ENCODE data around the gene ANXA3.
A peak's percentile ranks its signal among the peaks of the same experiment; 100 is the strongest.

The ANXA3 gene

DNA sequence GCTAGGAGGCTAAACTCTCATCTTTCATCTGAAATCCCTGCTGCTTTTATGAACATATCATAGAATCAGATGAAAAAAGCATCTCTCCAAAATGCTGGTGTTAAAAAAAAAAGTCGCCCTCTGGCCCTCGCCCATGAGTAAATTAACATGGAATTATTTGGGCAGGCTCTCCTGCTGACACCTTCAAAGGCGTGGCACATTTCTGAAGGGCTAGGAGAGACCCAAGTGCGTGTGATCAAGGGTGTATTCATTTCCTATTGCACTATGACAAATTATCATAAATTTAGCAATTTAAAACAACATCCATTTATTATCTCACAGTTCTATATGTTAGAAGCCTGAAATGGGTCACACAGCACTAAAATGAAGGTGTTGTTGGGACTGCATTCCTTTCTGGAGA lies 5.1 kb downstream of the ANXA3 start:
- peaks cover under 1% of the 10 kb centered on the region for H3K4me1 Mint-ChIP-seq
- no peak overlapping the region for H3K4me3 Mint-ChIP-seq
- H3K27me3 Mint-ChIP-seq (ENCODE audit: low read depth) = peaks cover 18% of the 10 kb centered on the region
- H3K9me3 Mint-ChIP-seq = no peaks in the 10 kb centered on the region
- no peak overlapping the region for H3K27ac Mint-ChIP-seq
- H3K36me3 Mint-ChIP-seq (ENCODE audit: low read depth) = no peaks in the 10 kb centered on the region
- TF ChIP-seq, protein P1, sequence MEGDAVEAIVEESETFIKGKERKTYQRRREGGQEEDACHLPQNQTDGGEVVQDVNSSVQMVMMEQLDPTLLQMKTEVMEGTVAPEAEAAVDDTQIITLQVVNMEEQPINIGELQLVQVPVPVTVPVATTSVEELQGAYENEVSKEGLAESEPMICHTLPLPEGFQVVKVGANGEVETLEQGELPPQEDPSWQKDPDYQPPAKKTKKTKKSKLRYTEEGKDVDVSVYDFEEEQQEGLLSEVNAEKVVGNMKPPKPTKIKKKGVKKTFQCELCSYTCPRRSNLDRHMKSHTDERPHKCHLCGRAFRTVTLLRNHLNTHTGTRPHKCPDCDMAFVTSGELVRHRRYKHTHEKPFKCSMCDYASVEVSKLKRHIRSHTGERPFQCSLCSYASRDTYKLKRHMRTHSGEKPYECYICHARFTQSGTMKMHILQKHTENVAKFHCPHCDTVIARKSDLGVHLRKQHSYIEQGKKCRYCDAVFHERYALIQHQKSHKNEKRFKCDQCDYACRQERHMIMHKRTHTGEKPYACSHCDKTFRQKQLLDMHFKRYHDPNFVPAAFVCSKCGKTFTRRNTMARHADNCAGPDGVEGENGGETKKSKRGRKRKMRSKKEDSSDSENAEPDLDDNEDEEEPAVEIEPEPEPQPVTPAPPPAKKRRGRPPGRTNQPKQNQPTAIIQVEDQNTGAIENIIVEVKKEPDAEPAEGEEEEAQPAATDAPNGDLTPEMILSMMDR (IDR thresholded peaks at IDR 0.05; ENCODE audit: unreplicated experiment in 3 of 3) = no peak

DNA sequence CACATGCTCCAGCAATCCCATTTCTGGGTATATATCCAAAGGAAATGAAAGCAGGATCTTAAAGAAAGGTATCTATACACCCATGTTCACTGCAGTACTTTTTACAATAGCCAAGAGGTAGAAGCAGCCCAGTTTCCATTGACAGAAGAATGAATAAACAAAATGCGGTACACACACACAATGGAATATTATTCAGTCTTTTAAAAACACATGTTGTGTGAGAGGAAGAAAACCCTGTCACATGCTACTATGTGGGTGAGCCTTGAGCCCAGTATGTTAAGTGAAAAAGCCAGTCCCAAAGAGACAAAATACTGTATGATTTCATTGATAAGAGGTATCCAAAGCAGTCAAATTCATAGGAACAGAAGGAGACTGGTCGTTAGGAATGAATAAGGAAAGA lies 6.3 kb downstream of the ANXA3 start:
- Mint-ChIP-seq H3K27me3 (ENCODE audit: low read depth) (peaks cover 13% of the 10 kb centered on the region), H3K27ac (no peak overlapping the region)

DNA sequence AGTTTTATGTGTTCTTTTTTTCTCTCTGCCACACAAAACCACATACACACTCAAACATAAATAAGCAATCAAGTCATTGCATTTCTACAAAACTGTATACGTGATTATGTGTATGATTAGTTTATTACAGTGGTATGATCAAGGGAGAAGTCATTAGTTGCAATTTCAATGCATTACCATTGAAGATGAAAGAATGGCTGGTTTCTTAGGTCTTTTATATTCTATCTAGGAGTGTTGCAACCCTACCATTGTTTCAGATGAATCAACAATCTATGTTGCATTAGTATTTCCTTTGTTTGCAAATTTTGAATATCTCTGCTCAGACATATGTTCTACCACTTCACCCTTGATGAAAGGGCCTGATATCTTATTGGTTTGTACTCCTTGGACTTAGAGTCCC lies 6.8 kb downstream of the ANXA3 start:
- TF ChIP-seq, protein P1 (IDR thresholded peaks at IDR 0.05; ENCODE audit: unreplicated experiment in 3 of 3) = no peak
- H3K4me3 Mint-ChIP-seq = no peak overlapping the region
- no peaks in the 10 kb centered on the region for H3K36me3 Mint-ChIP-seq (ENCODE audit: low read depth)
- peaks cover 9% of the 10 kb centered on the region for H3K27me3 Mint-ChIP-seq (ENCODE audit: low read depth)
- peaks cover 7% of the 10 kb centered on the region for H3K4me1 Mint-ChIP-seq
- no peak overlapping the region for H3K27ac Mint-ChIP-seq
- H3K9me3 Mint-ChIP-seq = no peaks in the 10 kb centered on the region

More for the DNA sequence above, 6.3 kb downstream of the ANXA3 start:
- no peaks in the 10 kb centered on the region for H3K36me3 Mint-ChIP-seq (ENCODE audit: low read depth)
- TF ChIP-seq, protein P1 (IDR thresholded peaks at IDR 0.05; ENCODE audit: unreplicated experiment in 3 of 3) = no peak
- no peak overlapping the region for H3K4me3 Mint-ChIP-seq
- H3K4me1 Mint-ChIP-seq = peaks cover 7% of the 10 kb centered on the region
- H3K9me3 Mint-ChIP-seq = no peaks in the 10 kb centered on the region

DNA sequence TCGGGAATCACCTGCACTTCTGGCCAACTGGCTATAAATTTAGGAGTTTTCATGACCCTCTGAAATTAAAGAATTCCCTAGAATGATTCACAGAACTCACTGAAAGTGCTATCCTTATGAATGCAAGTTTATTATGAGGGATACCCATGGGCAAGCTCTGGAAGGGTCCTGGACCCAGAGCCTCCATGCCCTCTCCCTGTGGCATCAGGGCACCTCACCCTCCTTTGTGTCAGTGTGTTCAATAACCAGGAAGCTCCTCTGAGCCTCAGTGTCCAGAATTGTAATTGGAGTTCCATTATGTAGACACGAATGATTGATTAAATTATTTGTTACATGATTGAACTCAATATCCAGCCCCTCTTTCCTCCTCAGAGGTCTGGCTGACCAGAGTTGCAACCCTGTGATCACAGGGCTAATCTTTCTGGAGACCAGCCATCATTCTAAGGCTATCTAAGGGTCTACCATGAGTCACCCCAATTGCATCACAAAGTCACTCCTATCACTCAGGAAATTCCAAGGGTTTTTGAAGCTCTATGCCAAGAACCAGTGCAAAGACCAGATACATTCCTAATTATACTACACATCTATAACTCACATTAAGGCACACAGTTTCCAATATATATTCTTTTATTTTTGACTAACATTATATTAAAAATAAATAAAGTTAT lies 8.9 kb downstream of the ANXA3 start:
- Mint-ChIP-seq H3K4me1 (peaks cover 7% of the 10 kb centered on the region), H3K36me3 (ENCODE audit: low read depth) (no peaks in the 10 kb centered on the region), H3K27ac (no peak overlapping the region), H3K4me3 (no peak overlapping the region), H3K27me3 (ENCODE audit: low read depth) (peaks cover 4% of the 10 kb centered on the region), H3K9me3 (no peaks in the 10 kb centered on the region)
- TF ChIP-seq, protein P1 (IDR thresholded peaks at IDR 0.05; ENCODE audit: unreplicated experiment in 3 of 3) = no peak

DNA sequence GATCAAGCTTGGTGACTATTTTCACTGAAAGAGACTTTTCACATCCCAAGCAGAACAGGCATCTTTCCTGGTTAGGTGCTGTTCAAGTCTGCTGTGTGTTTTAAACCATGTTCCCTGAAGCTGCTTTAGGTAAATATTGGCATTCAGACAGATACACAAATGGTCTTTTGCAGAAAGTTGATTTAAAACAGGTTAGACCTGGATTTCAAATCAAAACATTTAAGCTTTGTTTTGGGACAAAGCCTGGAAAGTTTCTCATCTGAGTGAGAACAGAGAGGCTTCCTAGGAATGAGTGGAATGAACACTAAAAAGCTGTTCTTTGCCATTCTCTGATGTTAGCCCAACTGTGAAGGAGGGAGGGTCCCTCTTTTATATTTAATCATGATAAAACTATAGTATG lies 10.1 kb downstream of the ANXA3 start:
- H3K36me3 Mint-ChIP-seq (ENCODE audit: low read depth) = no peaks in the 10 kb centered on the region
- TF ChIP-seq, protein P1 (IDR thresholded peaks at IDR 0.05; ENCODE audit: unreplicated experiment in 3 of 3) = no peak
- no peak overlapping the region for H3K4me3 Mint-ChIP-seq
- peaks cover 7% of the 10 kb centered on the region for H3K4me1 Mint-ChIP-seq
- peak overlapping the region; percentile 9 to 45 (median 32) for H3K27ac Mint-ChIP-seq
- H3K27me3 Mint-ChIP-seq (ENCODE audit: low read depth) = peaks cover 1% of the 10 kb centered on the region
- no peaks in the 10 kb centered on the region for H3K9me3 Mint-ChIP-seq

DNA sequence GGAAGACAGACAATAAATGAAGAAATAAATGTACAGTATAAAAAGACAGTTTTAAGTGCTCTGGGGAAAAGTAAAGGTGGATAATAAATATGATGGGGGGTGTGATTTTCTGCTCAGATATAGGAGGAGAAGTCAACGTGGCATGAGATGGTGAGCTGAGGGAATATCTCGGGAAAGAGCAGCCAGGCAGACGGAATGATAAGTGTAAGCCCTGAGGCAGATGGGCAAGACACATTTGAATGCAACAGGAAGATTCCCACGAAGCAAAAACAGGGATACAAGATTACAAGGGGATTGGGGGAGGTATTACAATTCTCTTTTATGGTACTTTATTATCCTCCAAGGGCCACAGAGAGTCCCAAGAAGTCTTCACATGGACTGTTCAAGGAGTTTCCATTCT lies 11.1 kb downstream of the ANXA3 start:
- TF ChIP-seq, protein P1 (IDR thresholded peaks at IDR 0.05; ENCODE audit: unreplicated experiment in 3 of 3) = no peak

More for the DNA sequence above, 11.1 kb downstream of the ANXA3 start:
- peaks cover 7% of the 10 kb centered on the region for H3K4me1 Mint-ChIP-seq
- no peaks in the 10 kb centered on the region for H3K36me3 Mint-ChIP-seq (ENCODE audit: low read depth)
- no peak overlapping the region for H3K4me3 Mint-ChIP-seq
- H3K9me3 Mint-ChIP-seq = no peaks in the 10 kb centered on the region
- H3K27ac Mint-ChIP-seq = peak overlapping the region in 1 of 3 experiments; percentile 9
- no peaks in the 10 kb centered on the region for H3K27me3 Mint-ChIP-seq (ENCODE audit: low read depth)

All from nephron (organoid).